Medulla oblongata (tissue), 1 donor: ENCODE measurements around the gene PAX9.
"Not testable (repeated sequence)": the region's sequence is repeated elsewhere in the genome, so short reads cannot be mapped to it uniquely, and the experiment has no call there.

Experiments used
- DNase-seq: peaks from one replicate; pipeline ENCODE4 v3.0.0-alpha.2; 2015; ENCODE audit errors: extremely low spot score

The PAX9 gene

DNA sequence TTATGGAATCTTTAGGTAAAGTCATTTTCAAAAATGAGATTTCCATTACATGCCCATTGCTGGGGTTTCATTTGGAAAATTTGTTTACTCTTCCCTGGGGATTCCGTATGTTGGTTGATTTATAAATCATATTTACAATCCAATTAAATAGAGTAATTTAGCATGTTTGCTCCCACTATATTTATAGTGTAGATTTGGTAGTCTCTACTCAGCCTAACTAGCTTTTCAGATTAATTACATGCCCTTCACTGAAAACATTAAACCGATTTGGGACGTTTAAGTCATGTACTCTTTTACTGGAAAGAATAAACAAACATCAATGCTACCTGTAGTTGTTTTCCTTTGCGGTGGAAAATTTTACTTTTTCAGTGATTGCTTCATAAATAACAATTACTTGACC, 10.4 kb downstream of the PAX9 start:
- no peak for DNase-seq

DNA sequence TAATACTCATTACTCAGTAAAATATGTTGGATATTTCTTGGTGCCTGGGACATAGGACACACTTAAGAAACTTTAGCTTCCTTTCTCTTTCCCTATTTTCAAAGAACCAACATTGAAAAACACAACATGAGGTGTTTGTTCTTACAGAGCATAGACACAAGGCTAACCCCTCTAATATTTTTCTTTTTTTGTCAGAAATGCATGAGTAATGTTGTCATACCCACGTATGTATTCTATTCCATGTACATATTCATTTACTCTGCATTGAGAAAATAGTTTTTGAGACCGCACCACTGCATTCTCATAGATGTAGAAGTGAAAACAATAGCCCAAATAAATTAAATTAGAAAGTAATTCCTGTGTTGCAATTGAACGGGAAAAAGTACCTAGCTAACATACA, 13.0 kb downstream of the PAX9 start:
- DNase-seq: no peak

DNA sequence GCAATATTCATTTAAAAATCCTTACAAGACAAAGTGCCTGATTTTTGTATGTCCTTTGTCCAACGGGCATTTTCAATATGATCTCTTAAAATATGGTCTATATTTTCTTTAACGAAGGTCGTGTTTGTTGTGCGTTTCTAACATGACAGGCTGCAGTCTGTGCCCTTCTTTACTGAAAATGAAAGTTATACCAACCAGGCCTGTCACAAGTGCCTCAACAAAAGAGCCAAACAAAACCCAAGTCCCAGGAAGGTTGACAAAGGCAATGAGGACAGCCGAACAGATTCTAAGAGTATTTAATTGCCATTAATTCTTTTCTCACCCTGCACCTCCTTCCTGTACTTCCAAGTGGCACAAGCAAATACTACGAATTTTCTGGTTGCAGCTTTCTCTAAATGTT, 13.9 kb downstream of the PAX9 start:
- no peak for DNase-seq

DNA sequence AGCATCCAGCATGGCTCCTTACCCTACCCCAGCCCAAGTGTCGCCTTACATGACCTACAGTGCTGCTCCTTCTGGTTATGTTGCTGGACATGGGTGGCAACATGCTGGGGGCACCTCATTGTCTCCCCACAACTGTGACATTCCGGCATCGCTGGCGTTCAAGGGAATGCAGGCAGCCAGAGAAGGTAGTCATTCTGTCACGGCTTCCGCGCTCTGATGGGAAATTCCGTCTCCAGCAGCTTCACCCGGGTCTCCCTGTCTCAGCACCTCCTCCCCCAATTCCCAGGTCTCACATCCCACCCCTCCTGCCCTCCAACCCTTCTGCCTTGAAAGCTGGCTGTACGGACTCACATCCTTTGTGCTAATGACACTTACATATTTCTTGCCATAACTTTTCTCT, 14.6 kb downstream of the PAX9 start:
- no peak for DNase-seq

DNA sequence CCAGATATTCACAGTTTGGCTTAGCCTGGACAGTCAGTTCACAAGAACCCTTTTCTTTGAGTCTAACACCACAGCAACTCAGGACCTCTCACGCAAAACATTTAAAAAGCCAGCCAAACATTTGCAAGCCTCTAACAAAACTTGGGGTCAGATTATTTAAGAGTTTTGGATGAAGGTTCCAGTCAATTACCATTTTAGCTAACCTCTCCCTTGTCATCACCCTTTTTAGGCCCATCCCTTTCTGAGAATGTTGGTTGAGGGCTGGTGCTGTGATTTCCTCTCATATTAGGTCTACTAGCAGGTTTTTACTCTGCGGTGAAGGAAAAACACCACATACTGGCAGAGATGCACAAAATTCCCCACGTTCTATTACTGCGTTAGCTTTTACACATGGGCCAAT, 20.7 kb downstream of the PAX9 start:
- DNase-seq: no peak

DNA sequence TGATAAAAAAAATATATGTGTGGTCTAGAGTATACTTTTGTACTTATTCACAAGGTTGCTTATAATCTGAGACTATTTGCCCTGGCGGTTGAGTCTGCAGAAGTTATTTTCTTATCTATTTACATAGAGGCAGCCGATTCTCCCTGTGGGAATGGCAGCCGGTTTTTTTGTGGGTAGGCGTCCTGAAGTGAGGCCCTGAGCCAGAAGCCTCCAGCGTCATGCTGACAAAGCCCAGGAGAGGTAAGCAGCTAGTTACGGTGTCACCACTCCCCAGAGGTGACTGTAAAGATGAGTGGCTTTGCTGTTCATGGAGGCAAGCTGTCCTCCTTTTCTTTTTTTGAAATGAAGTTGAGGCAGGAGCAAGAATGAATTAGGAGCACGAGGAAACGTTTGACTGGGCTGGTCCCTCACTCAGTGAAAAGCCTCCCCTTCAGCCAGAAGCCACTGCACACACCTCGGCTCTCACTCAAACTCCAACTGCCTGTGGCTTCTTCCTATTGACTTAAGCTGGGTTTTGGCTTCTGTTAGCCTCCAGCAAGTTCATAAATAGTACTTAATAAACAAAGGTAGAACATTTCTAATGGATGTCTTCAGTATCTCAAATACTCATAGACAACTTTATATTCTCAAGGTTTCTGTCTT, 21.5 kb downstream of the PAX9 start:
- no peak for DNase-seq

DNA sequence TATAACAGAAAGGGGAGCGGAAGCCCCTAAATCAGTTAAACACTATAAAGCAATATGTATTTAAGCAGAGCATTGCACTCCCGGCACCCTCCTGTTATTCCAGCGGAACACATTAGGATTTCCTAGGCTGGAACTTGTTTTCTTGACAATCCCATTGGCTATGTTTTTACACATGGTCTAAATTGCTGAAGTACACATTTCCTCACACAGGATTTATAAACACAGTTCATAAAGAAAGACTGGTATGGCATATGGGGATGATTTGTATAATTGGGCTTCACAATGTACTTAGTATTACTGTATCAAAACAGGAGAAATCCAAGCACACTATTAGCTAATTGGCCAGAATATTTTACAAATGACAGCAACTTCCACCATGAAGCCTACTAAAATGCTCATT, 23.3 kb downstream of the PAX9 start:
- DNase-seq: no peak

DNA sequence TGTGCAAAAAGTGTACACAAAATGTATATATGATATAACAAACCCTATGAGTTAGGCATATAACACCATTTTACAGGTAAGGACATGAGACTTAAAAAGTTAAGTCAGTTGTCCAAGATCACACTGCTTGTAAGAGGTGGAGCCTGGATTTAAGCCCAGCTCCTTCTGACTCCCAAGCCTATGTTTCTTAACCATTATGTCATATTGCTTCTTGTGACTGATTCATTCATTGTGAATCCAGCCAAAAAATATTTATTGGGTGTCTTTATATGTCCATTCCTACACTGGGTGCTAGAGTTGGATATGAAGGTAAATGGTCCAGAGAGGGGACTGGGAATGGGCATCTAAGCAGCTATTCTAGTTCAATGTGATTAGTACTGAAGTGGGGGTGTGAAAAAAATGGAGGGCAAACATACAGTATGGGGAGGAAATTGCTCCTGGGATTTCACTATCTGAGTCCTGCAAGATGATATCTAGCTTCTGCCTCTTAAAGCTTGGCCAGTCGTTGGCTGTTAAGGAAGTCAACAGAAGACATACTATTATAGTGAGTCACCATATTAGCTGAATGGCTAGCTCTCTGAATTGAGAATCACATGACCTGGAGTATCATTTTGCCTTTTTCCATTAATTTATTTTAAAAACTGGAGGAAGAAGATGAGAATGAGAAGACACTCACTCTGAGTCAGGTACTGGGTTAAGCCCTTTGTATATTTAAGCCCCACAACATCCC, 28.8 kb downstream of the PAX9 start:
- DNase-seq: no peak

DNA sequence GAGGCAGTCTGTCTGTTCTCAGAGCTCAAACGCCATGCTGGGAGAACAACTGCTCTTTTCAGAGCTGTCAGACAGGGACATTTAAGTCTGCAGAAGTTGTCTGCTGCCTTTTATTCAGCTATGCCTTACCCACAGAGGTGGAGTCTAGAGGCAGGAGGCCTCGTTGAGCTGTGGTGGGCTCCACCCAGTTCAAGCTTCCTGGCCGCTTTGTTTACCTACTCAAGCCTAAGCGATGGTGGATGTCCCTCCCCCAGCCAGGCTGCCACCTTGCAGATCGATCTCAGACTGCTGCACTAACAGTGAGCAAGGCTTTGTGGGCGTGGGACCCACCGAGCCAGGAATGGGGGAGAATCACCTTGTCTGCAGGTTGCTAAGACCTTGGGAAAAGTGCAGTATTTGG, 37.8 kb downstream of the PAX9 start:
- not testable (repeated sequence) for DNase-seq

DNA sequence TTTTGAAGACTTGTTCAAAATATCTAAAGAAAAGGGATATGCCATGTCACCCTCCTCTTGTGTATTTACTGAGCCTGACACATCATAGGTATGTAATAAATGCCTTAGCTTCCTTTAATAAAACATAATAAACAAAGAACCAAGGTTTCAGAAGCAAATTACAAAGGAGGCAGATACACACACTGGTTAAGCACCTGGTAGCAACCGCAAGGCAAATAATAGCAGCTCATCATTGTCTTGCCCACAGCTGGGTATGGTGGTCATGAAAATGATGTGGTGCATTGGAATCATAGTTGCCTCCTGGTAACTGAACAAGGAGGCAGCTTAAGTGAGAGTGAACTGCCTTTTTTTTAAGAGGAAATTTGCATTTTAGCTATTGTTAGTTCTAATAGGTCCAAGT, 39.0 kb downstream of the PAX9 start:
- no peak for DNase-seq

DNA sequence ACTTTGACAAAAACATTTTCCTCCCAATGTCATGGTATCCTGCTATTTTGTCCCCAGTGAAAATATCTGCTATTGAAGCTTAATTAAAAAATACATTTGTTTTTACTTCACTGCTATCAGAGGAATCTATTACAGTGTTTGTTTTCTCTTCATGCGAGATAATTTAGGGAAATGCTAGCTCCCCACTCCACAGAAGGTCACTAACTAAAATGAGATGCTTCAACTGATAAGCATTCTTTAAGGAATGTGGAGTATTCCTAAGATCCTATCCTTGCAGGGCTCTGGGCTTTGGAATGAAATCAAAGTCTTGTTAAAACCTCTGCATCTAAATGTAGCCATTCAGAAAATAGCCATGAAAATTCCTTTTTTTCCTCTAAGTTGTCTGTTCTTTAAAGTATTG, 39.5 kb downstream of the PAX9 start:
- DNase-seq: no peak

DNA sequence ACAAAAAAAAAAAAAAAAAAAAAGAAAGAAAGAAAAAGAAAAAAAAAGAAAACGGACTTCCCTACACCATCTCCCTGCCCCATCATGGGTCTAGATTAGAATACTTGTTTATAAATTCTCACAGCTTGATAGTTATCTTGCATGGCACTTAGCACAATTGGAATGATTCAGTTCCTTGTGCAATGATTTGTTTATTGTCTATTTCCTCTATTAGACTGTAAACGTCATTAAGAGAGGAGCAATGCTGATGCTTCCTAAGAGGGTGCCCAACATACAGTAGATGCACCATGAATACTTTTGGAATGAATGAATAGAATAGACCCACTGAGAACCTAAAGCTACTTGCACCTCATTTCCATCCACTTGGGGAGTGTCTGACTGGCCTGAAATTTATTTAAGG, 40.8 kb downstream of the PAX9 start:
- DNase-seq: no peak

DNA sequence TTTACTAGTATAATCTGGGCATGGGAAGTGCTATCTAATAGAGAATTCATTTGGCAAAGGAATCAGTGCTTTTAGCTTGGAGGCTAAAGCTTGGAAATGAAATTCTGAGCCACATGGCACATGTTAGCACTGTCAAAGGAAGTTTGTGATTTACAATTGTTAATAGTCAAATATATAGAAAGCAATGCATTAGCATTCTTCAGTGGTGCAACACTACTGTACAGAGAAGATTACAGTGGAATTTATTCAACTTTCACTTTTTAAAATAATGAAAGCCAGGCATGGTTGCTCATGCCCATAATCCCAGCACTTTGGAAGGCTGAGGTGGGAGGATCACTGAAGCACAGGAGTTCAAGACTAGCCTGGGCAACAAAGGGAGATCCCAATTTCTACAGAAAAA, 45.9 kb downstream of the PAX9 start:
- no peak for DNase-seq

DNA sequence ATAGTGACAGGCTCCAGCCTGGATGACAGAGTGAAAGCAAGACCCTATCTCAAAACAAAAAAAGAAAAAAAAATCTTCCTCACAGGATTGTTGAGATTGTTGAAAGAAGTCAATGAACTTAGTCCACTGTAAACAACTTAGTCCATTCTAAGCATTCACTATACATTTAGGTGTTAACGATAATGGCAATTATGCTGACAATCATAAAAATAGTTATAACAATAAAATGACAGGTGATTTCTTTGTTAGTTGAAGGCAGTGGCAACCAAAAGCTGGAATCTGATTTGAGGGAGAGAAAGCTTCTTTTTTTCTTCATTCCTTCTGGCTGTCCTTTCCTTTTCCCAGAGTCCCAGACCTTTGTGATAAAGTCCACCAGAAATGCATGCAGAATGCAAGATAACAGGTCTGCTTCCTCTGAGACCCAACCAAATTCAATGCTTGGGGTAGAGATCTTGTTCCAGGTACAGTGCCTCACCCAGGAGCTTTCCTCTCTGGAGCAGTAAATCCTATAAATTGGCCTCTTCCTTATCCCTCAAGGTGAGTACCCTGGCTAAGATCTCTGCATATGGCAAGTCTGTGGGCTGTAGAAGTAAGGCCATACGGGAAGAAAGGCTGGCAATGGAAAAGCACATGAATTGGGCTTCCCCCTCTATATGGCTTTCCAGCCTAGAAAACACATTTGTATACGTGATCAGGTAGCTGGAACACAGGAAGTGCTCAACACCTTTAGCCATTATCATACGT, 52.5 kb downstream of the PAX9 start:
- no peak for DNase-seq

DNA sequence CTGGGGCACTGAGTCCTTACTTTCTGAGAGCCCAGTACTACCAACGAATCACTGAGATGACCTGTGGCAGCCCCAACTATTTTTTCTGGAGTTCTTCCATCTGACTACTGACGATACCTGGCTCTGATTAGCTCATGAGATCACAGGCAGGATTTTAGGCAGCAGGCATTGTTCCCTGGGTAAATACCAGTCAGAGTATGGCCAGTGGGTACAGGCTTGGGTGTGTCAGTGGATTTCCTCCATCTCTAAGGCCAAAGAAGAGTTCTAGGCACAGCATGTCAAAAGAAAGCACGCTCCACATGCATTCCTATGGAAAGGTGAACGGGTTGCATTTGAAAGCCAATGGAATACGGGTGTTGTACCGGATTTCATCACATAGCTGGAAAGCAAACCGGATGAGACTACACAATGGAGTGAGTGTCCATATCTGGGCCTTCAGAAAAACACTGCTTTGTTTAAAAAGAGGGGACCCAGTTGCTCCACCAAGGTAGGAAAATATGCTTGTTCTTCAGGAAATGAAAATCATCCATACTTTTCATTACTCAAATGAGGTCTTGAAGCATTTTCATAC, 55.0 kb downstream of the PAX9 start:
- no peak for DNase-seq

DNA sequence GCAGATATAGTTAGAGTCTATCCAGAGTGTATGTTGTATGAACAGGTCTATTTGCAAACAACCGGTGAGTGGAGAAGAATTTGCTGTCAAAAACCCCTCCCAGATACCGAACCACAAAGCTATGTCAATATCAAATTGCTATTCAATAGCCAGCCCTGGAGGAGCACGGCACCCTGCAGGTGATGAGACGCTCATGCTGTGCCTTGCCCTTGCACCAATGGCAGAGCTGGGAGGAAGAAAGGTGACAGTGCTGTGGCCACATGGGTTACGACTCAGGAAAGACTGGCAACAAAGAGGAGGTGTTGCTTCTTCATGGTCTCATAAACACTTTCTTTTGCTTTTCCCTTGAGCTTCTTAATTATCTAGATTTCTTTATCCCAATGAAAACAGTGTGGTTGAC, 55.7 kb downstream of the PAX9 start:
- no peak for DNase-seq

DNA sequence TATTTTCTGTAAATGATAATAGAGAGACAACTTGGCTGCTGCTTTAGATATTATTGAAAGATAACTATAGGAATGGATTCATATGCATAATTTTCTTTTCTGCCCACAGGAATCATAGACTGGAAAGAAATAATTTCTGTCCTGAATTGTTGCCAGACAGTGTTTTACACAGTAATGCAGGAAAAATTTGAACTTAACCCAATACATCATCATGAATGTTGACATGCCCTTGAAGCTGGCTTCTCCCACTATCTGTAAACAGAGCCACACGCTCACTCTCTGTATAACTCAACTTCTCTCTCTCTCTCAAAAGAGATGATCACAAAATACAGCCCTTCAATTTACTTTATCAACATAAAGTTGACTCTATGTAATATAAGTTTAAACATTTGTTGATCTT, 56.6 kb downstream of the PAX9 start:
- no peak for DNase-seq

DNA sequence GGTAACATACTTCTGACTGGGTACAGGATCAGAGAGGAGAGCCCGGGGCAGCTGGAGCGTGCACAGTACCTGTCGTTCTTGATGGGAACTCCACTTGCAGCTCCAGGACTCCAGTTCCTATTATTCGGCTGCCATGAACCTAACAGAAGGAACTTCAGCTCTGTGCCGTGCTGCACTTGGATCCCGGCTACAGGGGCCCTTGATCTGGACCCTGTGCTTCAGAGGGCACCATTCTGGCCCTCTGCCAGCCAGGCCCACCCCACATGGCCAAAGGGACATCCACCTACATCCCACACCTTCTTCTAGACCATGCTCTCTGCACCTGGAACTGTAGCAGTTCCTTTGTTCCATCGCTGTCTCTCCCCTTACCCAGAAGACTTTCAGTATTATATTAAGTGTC, 58.2 kb downstream of the PAX9 start:
- DNase-seq: no peak

DNA sequence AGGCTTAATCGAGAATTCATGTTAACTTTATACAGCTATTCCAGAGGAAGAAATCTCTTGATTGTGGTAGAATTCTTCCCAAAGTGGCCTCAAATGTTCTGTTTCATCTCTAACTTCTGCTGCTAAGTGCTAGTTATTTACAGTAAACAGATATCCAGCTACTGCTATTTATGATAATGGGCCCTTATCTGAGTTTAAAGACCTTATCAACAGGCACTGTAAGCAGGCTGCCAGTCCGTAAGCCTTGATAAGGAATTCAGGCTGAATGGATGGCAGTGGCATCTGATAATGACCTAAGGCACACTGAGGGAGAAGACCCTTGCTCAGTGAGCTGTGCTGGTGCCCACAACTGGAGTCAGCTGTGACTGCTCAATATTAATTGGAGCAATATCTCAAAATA, 59.0 kb downstream of the PAX9 start:
- no peak for DNase-seq

DNA sequence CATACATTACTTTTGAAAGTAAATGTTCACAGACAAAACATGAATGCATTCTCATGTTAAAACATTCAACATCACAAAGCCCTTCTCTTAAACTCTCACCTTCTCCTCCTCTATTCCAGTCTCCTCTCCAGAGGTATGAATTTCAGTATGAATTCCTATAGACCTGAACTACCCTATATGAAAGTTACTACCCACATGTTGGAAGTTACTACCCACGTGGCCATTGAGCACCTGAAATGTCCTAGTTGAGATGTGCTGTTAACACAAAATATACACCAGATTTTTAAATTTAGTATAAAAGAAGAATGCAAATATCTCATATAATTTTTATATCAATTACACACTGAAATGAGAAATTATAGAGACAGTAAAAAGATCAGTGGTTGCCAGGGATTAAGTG, 60.2 kb downstream of the PAX9 start:
- no peak for DNase-seq

DNA sequence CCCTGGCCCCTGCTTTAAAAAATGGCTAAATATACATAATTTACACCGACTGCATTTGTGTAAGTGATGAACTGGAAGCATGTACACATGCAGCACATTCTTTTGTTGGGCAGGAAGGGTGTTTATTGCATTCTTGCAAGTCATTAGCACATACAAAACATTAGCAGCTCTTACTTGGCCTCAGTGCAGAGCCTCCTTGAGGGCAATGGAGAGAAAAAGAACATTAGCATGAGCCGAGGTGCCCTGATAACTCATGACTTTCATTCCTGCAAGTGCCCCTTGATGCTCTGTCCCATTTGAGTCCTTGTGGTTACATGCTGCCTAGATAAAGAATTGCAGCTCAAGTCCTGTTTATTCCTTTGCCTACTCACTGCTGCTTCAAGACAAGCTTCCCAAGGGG, 61.9 kb downstream of the PAX9 start:
- DNase-seq: no peak

DNA sequence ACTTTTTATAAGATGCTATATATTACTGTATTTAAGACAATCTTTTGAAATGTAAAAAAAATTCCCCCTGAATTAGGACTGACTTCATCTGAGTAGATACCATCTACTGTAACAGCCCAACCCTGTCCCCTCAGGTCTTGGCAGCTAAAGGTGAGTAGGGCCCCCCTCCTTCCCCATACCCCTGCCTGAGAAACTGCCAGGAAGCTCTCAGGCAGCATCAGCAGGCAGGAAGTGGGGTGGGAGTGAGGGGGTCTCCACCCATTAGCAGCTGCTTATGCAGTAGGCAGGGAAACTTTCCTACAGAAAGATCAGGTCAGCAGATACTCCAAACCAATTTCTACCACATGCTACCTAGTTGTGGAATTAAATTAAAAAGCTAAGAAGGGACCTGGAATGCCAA, 62.5 kb downstream of the PAX9 start:
- DNase-seq: no peak

DNA sequence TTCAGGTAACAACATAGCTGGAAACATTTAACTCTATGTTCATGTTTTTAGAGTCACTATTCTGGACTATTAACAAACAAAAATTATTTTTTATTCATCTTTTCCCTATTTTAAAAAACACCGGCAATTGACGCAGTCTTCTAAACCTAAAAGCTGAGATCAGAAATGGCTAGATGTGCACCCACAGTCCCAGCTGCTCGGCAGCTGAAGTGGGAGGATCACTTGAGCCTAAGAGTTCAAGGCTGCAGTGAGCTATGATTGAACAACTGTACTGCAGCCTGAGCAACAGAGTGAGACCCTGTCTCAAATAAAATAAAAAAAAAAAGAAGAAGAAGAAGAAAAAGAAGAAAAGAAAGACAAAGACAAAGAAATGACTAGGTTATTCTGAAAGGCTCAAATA, 64.5 kb downstream of the PAX9 start:
- DNase-seq: no peak
